GM21825 (cell line): ENCODE results near the gene TMEM179B.

Experiments
- ATAC-seq: cut with Tn5 transposase; IDR thresholded peaks from one replicate; pipeline ENCODE4 v1.9.1; 2021; ENCODE audit warnings: mild to moderate bottlenecking, moderate library complexity; ENCODE audit not compliant: unreplicated experiment

The TMEM179B gene

DNA sequence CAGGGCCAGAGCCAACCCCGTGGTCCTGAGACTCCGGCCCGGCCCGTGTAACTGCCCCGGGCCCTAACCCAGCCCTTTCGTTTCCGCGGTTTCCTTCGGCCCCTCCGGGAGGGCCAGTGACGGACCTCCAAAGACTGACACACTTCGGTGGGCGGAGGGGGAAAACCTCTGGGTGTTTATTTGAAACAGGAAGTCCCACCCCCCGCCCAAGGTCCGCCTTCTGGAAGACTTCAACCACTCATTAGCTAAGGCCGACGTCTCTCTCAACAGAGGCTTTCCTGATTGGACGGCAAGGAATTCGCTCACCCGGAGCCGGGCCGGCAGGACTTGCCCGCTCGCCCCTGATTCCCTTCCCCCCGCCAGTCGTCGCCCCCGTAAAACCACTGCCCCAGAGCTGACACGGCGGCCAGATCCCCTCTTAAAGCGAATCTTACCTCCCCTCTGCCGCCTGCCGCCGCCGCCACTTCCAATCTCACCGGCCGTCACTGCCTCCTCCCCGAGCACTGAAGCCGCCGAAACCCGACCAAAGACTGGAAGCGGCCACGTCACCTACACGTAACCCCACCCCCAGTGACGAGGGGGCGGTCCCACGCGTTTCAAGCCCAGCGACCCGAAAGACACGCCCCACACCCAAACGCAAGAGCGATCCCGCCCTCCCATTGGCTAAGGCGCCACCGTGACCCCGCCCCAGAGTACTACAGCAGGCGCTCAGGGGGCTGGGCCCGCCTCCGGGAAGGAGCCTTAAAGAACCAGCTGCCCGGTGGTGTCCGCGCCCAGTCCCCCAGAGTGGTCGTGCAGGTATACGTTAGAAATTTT lies 44.5 kb downstream of the TMEM179B start, which contains the start of gene STX5:
Gene STX5 (minus strand): TSS at position 532 of the 816 bp plus-strand sequence. CDS start 808 bp downstream, outside the sequence.
- ATAC-seq: peak; percentile 78

DNA sequence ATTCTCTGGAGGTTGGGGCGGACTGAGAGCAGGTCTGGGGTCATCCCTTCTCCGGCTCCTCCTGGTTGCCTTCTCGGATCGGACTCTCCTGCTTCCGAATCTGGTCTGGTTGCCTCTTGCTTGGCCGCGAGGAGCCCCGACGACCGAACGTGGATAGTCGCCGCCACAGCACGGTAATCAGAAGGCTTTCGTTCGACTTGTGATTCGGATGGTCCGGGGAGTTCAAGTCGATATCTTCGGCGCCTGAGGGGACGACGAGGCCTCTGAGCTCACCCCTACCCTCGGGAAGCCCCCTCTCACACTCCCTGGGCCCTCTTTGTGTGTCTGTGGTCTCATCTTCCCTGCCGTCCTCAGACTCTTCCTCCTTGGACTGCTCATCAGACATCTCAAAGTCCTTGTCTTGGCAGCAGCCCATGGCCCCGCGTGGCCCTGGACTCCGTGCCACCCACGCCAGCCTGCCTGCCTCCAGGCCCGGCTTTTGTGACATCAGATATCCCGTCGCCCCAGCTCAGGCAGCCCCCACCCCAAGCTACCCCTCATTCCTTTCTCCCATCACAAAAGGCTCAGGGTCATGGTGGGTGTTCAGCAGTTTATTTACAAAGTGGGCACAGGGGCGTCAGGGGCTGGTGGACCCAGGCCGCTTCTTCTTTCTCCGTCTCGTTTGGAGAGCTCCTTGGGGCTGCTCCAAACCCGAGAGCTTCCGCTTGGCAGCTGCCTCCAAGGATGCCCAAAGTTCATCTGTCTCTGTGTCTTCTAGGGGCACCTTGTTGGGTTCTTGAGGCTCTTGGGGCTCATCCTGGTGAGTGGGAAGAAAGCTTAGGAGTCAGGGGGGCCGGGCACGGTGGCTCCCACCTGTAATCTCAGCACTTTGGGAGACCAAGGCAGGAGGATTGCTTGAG lies 45.4 kb downstream of the TMEM179B start, which contains the start of gene TEX54:
Gene TEX54 (minus strand): TSS at position 506 of the 899 bp plus-strand sequence.
- peak; percentile 7 for ATAC-seq

DNA sequence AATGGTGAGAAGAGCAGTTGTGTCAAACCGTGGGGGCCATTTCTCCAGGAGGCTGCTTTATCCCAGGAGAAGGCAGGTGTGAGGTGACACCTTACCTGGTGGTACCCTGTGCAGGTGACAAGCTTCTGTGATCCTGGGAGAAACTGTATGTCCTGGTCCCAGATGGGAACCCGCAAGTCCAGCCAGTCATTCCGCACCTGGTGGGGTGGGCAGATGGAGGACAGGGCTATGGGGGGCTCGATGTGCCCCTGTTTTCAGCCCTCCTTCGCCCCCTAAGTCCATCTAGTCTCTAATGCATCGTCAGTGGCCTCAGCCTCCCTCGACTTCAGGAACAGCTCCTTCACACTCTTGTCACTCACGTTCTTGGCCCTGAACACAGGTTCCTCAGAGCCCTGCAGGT lies 48.1 kb downstream of the TMEM179B start:
- no peak for ATAC-seq

DNA sequence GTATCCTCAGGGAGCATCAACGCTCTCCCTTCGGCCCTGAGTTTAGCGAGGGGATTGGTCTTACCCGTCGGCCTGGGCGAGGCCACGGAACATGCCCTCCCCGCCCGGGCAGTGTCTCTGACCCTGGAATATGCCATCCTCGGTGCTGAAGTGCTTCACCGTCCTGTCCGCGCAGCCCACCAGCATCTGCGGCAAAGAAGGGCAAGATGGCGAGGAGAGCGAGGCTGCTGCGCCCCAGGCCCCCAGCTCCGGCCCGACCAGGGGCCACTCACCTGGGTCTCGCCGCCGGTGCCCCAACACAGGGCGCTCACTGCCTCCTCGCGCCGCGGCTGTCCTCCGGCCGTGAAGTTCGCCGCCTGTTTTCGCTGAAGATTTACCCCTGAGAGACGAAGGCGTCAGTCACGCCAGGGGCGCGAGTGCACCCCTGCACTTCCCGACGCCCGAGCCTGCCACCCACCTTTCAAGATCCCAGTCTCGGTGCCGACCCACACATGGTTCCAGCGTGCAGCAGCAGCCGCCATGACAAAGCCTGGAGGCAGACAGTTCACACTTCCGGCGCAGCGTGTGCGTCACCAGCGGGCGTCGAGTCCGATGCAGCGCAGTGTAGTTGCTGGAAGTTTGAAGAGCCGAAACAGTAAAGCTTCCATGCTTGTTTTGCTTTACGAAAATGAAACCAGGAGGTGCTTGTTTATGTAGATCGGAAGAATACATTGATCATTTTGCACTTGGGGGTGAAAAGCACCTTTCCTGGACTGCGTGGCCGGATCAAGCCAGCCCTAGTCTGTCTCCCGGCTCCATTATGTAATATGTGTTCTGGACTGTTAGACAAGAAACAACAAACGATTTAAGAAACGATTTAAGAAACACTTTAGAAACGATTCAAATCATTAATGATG lies 52.1 kb downstream of the TMEM179B start, which contains the start of gene WDR74:
Gene WDR74 (minus strand): TSS at position 541 of the 896 bp plus-strand sequence. CDS start 20 bp downstream, at position 521.
- ATAC-seq: peak; percentile 50
